Upper lobe of right lung (tissue), 1 donor: Measurements from ENCODE around the gene NUMB. TPM values are rescaled to one million over a fixed set of nuclear protein-coding genes. Genes with fewer than 3 reads are reported as not detected.

Experiments used
- ATAC-seq: fragments of 200-7000 bp; cut with Tn5 transposase; one replicate; pipeline ENCODE4 v1.9.1; 2020; ENCODE audit warnings: mild to moderate bottlenecking, moderate library complexity
- DNase-seq: peaks from one replicate; pipeline ENCODE4 v3.0.0-alpha.2; 2020
- H3K27ac ChIP-seq: fragments of 200-600 bp; one replicate; pipeline ENCODE4 v1.8.0; 2022
- H3K27me3 ChIP-seq: fragments of 200-600 bp; one replicate; pipeline ENCODE4 v1.8.0; 2022; ENCODE audit warnings: mild to moderate bottlenecking
- H3K36me3 ChIP-seq: fragments of 200-600 bp; one replicate; pipeline ENCODE4 v1.8.0; 2022
- H3K4me1 ChIP-seq: fragments of 200-600 bp; one replicate; pipeline ENCODE4 v1.8.0; 2022
- H3K4me3 ChIP-seq: fragments of 200-600 bp; one replicate; pipeline ENCODE4 v1.8.0; 2022; ENCODE audit warnings: mild to moderate bottlenecking
- H3K9me3 ChIP-seq: fragments of 200-600 bp; one replicate; pipeline ENCODE4 v1.8.0; 2022
- CTCF ChIP-seq: fragments of 200-600 bp; IDR thresholded peaks from one replicate; pipeline ENCODE4 v1.8.0; 2022; ENCODE audit warnings: antibody characterized with exemption
- intact Hi-C: fragments of 100-400 bp; cut with DNase I; formaldehyde crosslinking; loops from one replicate; pipeline ENCODE4 v1.11.0; 2022
- total RNA-seq: library from RNA; stranded (reverse); fragmentation: NEBNext Ultra II Directional; extraction: Animal tissue kit (Norgen Biotek cat#: 25700); gene quantifications from one replicate; pipeline ENCODE4 v1.2.1, GENCODE V29; 2021
- donor health status: DM: no; HTN: yes; CAD: no; lungs with severe emphysema.

NUMB gene
- total RNA-seq, 1 donor from 2014 or later = 139 TPM

- H3K4me1 ChIP-seq = peaks cover 12% of the 10 kb centered on the region
- DNase-seq (no peak), ATAC-seq (no peak)
- H3K4me3 ChIP-seq = no peak overlapping the region
- H3K36me3 ChIP-seq = no peaks in the 10 kb centered on the region
- intact Hi-C loops = no loop called here
- no peaks in the 10 kb centered on the region for H3K27me3 ChIP-seq
- no peaks in the 10 kb centered on the region for H3K9me3 ChIP-seq
- no peak overlapping the region for H3K27ac ChIP-seq
- no peak for TF ChIP-seq CTCF
Observed at GRCh38 chr14:73250317-73250713, 208.0 kb downstream of the NUMB start.

GRCh38 chr14:73249564-73250316 is 208.6 kb downstream of the NUMB start:
- H3K4me3 ChIP-seq = no peak overlapping the region
- no peak for ATAC-seq
- no peaks in the 10 kb centered on the region for H3K9me3 ChIP-seq
- DNase-seq = no peak
- H3K27me3 ChIP-seq = no peaks in the 10 kb centered on the region
- H3K4me1 ChIP-seq = peaks cover 18% of the 10 kb centered on the region
- no peak for TF ChIP-seq CTCF
- H3K36me3 ChIP-seq = no peaks in the 10 kb centered on the region
- intact Hi-C loops = no loop called here
- no peak overlapping the region for H3K27ac ChIP-seq

- no peaks in the 10 kb centered on the region for H3K27me3 ChIP-seq
- H3K4me3 ChIP-seq = no peak overlapping the region
- intact Hi-C loops = no loop called here
- H3K27ac ChIP-seq = no peak overlapping the region
- ATAC-seq (no peak), DNase-seq (no peak)
- TF ChIP-seq CTCF = no peak
- peaks cover 18% of the 10 kb centered on the region for H3K4me1 ChIP-seq
- no peaks in the 10 kb centered on the region for H3K36me3 ChIP-seq
- no peaks in the 10 kb centered on the region for H3K9me3 ChIP-seq
Observed at GRCh38 chr14:73249108-73249507, 209.2 kb downstream of the NUMB start.

- no peak overlapping the region for H3K27ac ChIP-seq
- no peaks in the 10 kb centered on the region for H3K36me3 ChIP-seq
- no peak for TF ChIP-seq CTCF
- intact Hi-C loops = no loop called here
- H3K9me3 ChIP-seq = no peaks in the 10 kb centered on the region
- H3K4me3 ChIP-seq = no peak overlapping the region
- no peak for DNase-seq
- no peaks in the 10 kb centered on the region for H3K27me3 ChIP-seq
- no peak for ATAC-seq
- H3K4me1 ChIP-seq = peaks cover 18% of the 10 kb centered on the region
Observed at GRCh38 chr14:73248108-73248868, 210.1 kb downstream of the NUMB start.

GRCh38 chr14:73246387-73247150 is 211.8 kb downstream of the NUMB start:
- Histone ChIP-seq H3K27ac (no peak overlapping the region), H3K36me3 (no peaks in the 10 kb centered on the region), H3K27me3 (no peaks in the 10 kb centered on the region), H3K4me3 (peak overlapping the region; percentile 60), H3K9me3 (no peaks in the 10 kb centered on the region), H3K4me1 (peaks cover 23% of the 10 kb centered on the region)
- DNase-seq (no peak), ATAC-seq (no peak)
- intact Hi-C loops = no loop called here
- no peak for TF ChIP-seq CTCF
